Activated B cell treated with CpG ODN at 0.5 μM for 24 hours (primary cell): Measurements from ENCODE around the gene SPATA24. TPM values are rescaled to one million over a fixed set of nuclear protein-coding genes. Genes with fewer than 3 reads are reported as not detected.

ENCODE experiments used
- ATAC-seq: fragments of 200-7000 bp; cut with Tn5 transposase; one replicate; pipeline ENCODE4 v1.10.0; 2021; ENCODE audit warnings: low read depth, mild to moderate bottlenecking, moderate library complexity
- CTCF ChIA-PET: fragments of 350-600 bp; sonication (Branson Sonifier 250); formaldehyde crosslinking; loops from one replicate; lab custom pipeline; 2021; ENCODE audit warnings: antibody characterized with exemption; lab: Charles Lee
- POLR2A ChIA-PET: fragments of 350-600 bp; sonication (Branson Sonifier 250); formaldehyde crosslinking; loops from one replicate; lab custom pipeline; 2021; ENCODE audit warnings: antibody characterized with exemption; lab: Charles Lee
- DNase-seq: peaks from one replicate; pipeline ENCODE4 v3.0.0; 2022
- H3K27ac Mint-ChIP-seq: one replicate; pipeline ENCODE4 v1.8.0; 2020; ENCODE audit warnings: mixed read lengths
- H3K27me3 Mint-ChIP-seq: one replicate; pipeline ENCODE4 v1.8.0; 2021; ENCODE audit warnings: mixed read lengths
- H3K36me3 Mint-ChIP-seq: one replicate; pipeline ENCODE4 v1.8.0; 2021; ENCODE audit warnings: low read depth, mixed read lengths
- H3K4me1 Mint-ChIP-seq: one replicate; pipeline ENCODE4 v1.8.0; 2021; ENCODE audit warnings: mixed read lengths
- H3K4me3 Mint-ChIP-seq: one replicate; pipeline ENCODE4 v1.8.0; 2020; ENCODE audit warnings: mild to moderate bottlenecking, mixed read lengths
- H3K9me3 Mint-ChIP-seq: one replicate; pipeline ENCODE4 v1.8.0; 2020; ENCODE audit warnings: mixed read lengths
- intact Hi-C: fragments of 100-400 bp; cut with micrococcal nuclease; formaldehyde crosslinking; loops from one replicate; pipeline ENCODE4 v1.15.1; 2024
- total RNA-seq: library from RNA; stranded (reverse); gene quantifications from 2 replicates; pipeline ENCODE4 v1.2.3, GENCODE V29; 2022
- TF ChIP-seq, protein P1 (sequence below): fragments of 200-600 bp; IDR thresholded peaks from one replicate; pipeline ENCODE4 v1.8.0; 2022; ENCODE audit warnings: antibody characterized with exemption, mild to moderate bottlenecking

SPATA24 gene, protein sequence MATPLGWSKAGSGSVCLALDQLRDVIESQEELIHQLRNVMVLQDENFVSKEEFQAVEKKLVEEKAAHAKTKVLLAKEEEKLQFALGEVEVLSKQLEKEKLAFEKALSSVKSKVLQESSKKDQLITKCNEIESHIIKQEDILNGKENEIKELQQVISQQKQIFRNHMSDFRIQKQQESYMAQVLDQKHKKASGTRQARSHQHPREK
- 6.4 and 9.3 TPM in 2 replicates for total RNA-seq

DNA sequence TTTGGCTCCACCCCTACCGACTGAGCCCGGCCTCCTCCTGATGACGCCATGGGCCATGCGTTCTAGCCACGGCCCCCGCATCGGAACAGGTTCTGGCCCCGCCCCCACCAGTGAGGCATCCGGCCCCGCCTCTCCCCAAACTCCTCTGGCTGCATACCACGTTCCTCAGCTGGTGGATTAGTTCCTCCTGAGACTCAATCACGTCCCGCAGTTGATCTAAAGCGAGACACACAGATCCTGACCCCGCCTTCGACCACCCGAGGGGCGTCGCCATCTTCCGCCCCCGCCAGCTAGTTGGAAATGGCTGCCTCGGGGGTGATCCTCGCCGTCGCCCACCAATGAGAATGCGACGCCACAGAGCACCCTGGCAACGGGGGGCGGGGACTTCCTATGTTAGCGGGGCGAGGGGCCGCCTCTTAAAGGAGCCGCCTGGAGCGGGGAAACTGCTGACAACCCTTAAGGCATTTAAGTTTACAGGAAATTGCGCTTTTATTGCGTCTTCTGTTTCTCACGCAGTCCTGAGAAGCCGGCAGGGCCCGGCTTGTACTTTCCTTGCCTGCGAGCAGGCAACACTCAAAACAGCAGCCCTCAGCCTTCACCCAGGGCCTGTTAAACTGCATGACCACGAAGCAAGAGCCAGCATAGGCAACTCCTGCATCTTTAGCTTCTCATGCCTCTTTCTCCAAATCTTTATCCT is at the start of gene SPATA24:
Gene SPATA24 (minus strand): TSS at position 303 of the 697 bp plus-strand sequence. CDS start 29 bp downstream, at position 274.
- ATAC-seq (peak; percentile 84), DNase-seq (peak; percentile 93)
- no peaks in the 10 kb centered on the region for H3K9me3 Mint-ChIP-seq
- TF ChIP-seq, protein P1, sequence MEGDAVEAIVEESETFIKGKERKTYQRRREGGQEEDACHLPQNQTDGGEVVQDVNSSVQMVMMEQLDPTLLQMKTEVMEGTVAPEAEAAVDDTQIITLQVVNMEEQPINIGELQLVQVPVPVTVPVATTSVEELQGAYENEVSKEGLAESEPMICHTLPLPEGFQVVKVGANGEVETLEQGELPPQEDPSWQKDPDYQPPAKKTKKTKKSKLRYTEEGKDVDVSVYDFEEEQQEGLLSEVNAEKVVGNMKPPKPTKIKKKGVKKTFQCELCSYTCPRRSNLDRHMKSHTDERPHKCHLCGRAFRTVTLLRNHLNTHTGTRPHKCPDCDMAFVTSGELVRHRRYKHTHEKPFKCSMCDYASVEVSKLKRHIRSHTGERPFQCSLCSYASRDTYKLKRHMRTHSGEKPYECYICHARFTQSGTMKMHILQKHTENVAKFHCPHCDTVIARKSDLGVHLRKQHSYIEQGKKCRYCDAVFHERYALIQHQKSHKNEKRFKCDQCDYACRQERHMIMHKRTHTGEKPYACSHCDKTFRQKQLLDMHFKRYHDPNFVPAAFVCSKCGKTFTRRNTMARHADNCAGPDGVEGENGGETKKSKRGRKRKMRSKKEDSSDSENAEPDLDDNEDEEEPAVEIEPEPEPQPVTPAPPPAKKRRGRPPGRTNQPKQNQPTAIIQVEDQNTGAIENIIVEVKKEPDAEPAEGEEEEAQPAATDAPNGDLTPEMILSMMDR, result no peak
- ChIA-PET CTCF (interaction anchor here (1.1 kb wide), 2 partner anchors 110 to 111 kb away, joined by 3 to 4 read pairs; no protein-coding TSS in a partner anchor), POLR2A (interaction anchor here (0.6 to 2.3 kb wide), 16 partner anchors 8 to 1066 kb away, joined by 3 to 24 read pairs (median 5); partner anchors contain the start of genes FAM53C, HSPA9, MZB1 and PAIP2)
- intact Hi-C loops, result loop anchor here (1.0 to 10.0 kb wide), 5 partner anchors 12 to 1243 kb away; partner anchors contain the start of genes DNAJC18, EGR1, IK and NDUFA2
- H3K36me3 Mint-ChIP-seq, result peaks cover 5% of the 10 kb centered on the region
- no peaks in the 10 kb centered on the region for H3K27me3 Mint-ChIP-seq
- peaks cover 53% of the 10 kb centered on the region for H3K4me1 Mint-ChIP-seq
- H3K27ac Mint-ChIP-seq, result peak within 1 kb of the TSS; percentile 96
- H3K4me3 Mint-ChIP-seq, result peak within 1 kb of the TSS; percentile 90

DNA sequence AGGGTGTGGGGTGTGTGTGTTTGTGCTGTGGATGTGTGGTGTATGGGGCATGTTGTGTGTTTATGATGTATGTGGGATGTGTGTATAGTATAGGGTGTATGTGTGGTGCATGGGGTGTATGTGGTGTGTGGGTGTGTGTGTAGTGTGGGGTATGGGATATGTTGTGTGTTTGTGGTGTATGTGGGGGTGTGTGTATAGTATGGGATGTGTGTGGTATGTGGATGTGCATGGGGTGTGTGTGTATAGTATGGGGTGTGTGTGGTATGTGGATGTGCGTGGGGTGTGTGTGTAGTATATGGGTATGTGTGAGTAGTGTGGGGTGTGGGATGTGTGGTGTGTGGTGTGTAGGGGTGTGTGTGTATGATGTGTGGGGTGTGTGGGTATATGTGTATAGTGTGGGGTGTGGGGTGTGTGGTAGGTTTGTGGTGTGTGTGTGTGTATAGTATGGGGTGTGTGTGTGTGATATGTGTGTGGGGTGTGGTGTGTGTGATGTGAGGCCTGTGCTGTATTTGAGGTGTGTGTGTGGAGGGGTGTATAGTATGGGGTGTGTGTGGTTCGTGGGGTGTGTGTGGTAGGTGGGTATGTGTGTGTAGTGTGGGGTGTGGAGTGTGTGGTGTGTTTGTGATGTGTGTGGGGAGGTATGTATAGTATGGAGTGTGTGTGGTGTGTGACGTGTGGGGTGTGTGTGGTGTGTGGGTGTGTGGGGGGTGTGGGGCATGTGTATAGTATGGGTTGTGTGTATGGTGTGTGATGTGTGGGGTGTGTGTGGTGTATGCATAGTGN is 48.2 kb upstream of the SPATA24 start:
- Mint-ChIP-seq H3K27ac (no peak overlapping the region), H3K36me3 (no peaks in the 10 kb centered on the region), H3K4me3 (no peak overlapping the region), H3K27me3 (no peaks in the 10 kb centered on the region), H3K9me3 (no peaks in the 10 kb centered on the region), H3K4me1 (peaks cover 12% of the 10 kb centered on the region)
- ChIA-PET POLR2A (no interaction called here), CTCF (no interaction called here)
- TF ChIP-seq, protein P1, result no peak
- ATAC-seq (no peak), DNase-seq (no peak)
- intact Hi-C loops, result no loop called here

DNA sequence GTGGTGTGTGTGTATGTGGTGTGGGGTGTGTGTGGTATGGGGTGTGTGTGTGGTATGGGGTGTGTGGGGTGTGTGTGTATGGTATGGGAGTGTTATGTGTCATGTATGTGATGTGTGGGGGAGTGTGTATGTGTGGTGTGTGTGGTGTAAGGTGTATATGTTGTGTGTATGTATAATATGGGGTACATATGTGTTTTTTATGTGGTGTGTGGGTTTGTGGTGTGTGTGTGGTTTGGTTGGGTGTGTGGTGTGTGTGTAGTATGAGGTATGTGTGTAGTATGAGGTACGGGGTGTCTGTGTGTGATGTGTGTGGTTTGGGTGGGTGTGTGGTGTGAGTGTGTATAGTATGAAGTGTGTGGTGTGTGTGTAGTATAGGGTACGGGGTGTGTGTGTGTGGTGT is 47.3 kb upstream of the SPATA24 start:
- H3K4me1 Mint-ChIP-seq, result peaks cover 12% of the 10 kb centered on the region

DNA sequence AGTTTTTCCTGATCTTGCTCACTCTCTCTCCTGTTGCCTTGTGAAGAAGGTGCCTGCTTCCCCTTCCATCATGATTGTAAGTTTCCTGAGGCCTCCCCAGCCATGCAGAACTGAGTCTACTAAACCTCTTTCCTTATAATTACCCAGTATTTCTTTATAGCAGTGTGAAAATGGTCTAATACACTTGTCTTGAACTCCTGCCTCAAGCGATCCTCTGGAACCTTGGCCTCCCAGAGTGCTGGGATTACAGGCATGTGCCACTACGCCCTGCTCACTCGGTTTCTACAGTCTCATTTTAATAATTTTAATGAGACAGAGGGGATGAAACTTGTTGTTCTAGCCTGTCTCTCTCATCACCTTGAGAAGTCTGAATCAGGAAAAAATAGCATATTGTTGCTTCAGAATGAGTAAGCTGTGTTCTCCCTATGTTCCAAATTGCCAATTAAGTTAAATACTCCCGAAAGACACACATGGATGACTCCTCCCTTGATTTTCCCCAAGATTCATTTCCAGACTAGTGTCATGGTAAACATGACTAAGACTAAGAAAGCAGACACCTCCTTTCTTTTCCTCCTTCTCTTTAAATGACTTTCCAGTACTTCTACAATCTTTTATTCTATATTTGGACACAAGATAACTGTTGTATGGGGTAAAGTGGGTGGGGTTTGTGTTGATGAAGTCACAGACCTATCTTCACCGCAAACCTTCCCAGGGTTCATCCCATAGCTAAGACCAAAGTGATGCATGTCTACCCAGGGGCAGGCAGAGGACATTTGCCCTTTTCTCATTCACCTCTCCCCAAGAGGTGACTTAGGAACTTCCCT is 43.3 kb upstream of the SPATA24 start:
- no peak overlapping the region for H3K27ac Mint-ChIP-seq
- H3K9me3 Mint-ChIP-seq, result no peaks in the 10 kb centered on the region
- no peak for ATAC-seq
- DNase-seq, result no peak
- no peaks in the 10 kb centered on the region for H3K27me3 Mint-ChIP-seq
- H3K4me1 Mint-ChIP-seq, result no peaks in the 10 kb centered on the region
- H3K4me3 Mint-ChIP-seq, result no peak overlapping the region
- ChIA-PET CTCF (no interaction called here), POLR2A (interaction anchor here (0.7 kb wide), 1 partner anchor 9 kb away, joined by 4 read pairs; no protein-coding TSS in a partner anchor)
- TF ChIP-seq, protein P1, result no peak
- intact Hi-C loops, result no loop called here
- no peaks in the 10 kb centered on the region for H3K36me3 Mint-ChIP-seq

More for the DNA sequence above, 47.3 kb upstream of the SPATA24 start:
- DNase-seq (no peak), ATAC-seq (no peak)
- Mint-ChIP-seq H3K4me3 (no peak overlapping the region), H3K9me3 (no peaks in the 10 kb centered on the region), H3K36me3 (no peaks in the 10 kb centered on the region), H3K27me3 (no peaks in the 10 kb centered on the region), H3K27ac (no peak overlapping the region)
- CTCF ChIA-PET, result no interaction called here
- intact Hi-C loops, result no loop called here
- POLR2A ChIA-PET, result no interaction called here
- TF ChIP-seq, protein P1, result no peak
